ENCODE data around the gene PRDM16. TPM values are rescaled to one million over a fixed set of nuclear protein-coding genes. Genes with fewer than 3 reads are reported as not detected.

Gene PRDM16
- total RNA-seq, 1 experiment from 2014 or later = 6.1 TPM

GRCh38 chr1:3236955-3237354 lies 168.0 kb downstream of the PRDM16 start:
- Histone ChIP-seq H3K27me3 (ENCODE audit: insufficient read depth, low read length) (no peaks in the 10 kb centered on the region), H3K4me2 (ENCODE audit: low read length) (no peak overlapping the region), H3K9me2 (ENCODE audit: insufficient read depth) (no peaks in the 10 kb centered on the region), H2AFZ (ENCODE audit: low read depth, low read length, poor library complexity, severe bottlenecking) (no peak overlapping the region), H3K4me1 (ENCODE audit: control insufficient read depth in 1 of 2, insufficient read depth in 2 of 2, low read length in 2 of 2) (no peaks in the 10 kb centered on the region), H3K79me2 (ENCODE audit: insufficient read depth, low read length) (no peaks in the 10 kb centered on the region), H4K20me1 (ENCODE audit: insufficient read depth) (no peaks in the 10 kb centered on the region), H3K27ac (ENCODE audit: low read depth, low read length) (no peak overlapping the region), H3K36me3 (ENCODE audit: control insufficient read depth in 1 of 2, insufficient read depth in 2 of 2, low read length in 2 of 2) (no peaks in the 10 kb centered on the region), H3K4me3 (replicated peaks in 1 of 2; ENCODE audit: low read depth in 1 of 2, low read length in 2 of 2) (no peak overlapping the region), H3K9ac (ENCODE audit: low read length) (no peak overlapping the region), H3K9me3 (ENCODE audit: control insufficient read depth in 1 of 2, insufficient read depth in 1 of 2, low read depth in 1 of 2, low read length in 2 of 2) (no peaks in the 10 kb centered on the region)
- ATAC-seq = no peak
- no peak for DNase-seq (ENCODE audit: low read depth, low spot score)
- POLR2A ChIA-PET = no interaction called here
- CTCF ChIA-PET = no interaction called here
- intact Hi-C loops (cut with micrococcal nuclease) = no loop called here
- RAD21 ChIA-PET (ENCODE audit: low non-redundant PET in 1 of 2, low total read pairs in 2 of 2, uncharacterized antibody in 2 of 2, unreplicated experiment in 2 of 2) = no interaction called here
- no TSS peak for BruUV-seq (replicated peaks)
- TF ChIP-seq JUND (IDR thresholded peaks at IDR 0.05) (no peak), TCF7L2 (IDR thresholded peaks at IDR 0.05; ENCODE audit: borderline replicate concordance, extremely low read depth, insufficient read depth, insufficient read length) (no peak), CTCF (IDR thresholded peaks at IDR 0.05 in 2 of 3, conservative IDR thresholded peaks at IDR 0.05 in 1 of 3; ENCODE audit: borderline replicate concordance in 1 of 3, insufficient read depth in 1 of 3, low read depth in 2 of 3, low read length in 2 of 3) (no peak), REST (IDR thresholded peaks at IDR 0.05; ENCODE audit: low read depth) (no peak)
